DMS 273 (cell line): ENCODE measurements around the gene NEMP1.
"Not testable (repeated sequence)": the region's sequence is repeated elsewhere in the genome, so short reads cannot be mapped to it uniquely, and the experiment has no call there.

Experiments
- DNase-seq: peaks from one replicate; lab custom pipeline; 2025; ENCODE audit not compliant: unreplicated experiment; lab: John Stamatoyannopoulos, UW

NEMP1 gene

DNA sequence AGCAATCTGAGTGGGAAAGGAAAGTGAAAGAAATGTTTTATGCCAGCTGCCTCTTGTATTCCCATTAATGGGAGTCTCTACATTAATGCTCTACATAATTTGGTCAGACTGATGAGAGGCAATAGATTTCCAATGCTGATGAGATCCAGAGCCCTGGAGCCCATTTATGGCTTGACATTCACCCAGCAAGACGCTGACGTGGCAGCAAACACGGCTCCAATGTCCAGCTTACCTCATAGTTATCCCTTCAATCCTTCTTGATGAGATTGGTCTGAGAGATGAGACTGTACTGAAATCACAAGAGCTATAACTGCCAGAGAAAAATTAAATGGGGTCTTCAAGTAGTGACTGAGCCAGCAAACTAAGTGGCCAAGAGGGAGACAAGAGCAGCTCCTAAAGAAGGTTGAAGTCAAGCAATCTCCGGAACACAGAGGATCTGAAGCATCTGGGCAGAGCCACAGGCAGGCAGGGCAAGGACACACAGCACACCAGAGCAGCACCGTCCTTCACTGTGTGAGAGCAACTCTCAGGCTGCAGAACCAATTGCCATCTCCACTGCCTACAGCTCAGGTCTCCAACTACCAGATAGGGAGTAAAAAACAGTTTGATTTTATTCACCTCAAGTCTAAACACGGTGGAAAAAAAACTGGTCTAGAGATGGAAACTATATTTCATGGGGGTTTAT is 21.4 kb downstream of the NEMP1 start:
- no peak for DNase-seq

DNA sequence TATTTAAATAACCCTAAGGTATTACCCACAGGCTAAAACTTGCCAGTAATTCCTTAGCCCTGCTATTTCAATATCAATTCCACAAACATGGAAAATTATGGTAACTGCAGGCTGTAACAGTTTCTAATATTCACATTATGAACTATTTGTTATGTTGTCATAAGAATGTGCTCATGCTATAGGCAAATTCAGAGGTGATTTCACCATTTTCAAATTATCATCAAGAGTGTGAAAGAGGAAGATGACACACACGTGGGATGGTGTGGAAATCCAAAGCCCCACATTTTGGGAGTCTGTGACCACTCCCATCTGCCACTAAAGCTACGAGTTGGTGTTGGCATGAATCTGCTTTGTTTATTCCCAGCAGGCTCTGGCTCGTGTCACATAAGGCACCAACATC is 22.8 kb downstream of the NEMP1 start:
- DNase-seq, result no peak

DNA sequence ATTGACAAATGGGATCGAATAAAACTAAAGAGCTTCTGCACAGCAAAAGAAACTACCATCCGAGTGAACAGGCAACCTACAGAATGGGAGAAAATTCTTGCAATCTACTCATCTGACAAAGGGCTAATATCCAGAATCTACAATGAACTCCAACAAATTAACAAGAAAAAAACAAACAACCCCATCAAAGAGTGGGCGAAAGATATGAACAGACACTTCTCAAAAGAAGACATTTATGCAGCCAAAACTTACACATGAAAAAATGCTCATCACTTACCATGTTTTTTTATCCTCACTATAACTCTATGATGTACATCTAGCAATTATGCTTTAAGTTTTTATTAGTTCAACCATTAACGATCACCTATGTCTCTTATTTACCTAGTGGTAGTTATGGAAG is 24.7 kb downstream of the NEMP1 start:
- not testable (repeated sequence) for DNase-seq

DNA sequence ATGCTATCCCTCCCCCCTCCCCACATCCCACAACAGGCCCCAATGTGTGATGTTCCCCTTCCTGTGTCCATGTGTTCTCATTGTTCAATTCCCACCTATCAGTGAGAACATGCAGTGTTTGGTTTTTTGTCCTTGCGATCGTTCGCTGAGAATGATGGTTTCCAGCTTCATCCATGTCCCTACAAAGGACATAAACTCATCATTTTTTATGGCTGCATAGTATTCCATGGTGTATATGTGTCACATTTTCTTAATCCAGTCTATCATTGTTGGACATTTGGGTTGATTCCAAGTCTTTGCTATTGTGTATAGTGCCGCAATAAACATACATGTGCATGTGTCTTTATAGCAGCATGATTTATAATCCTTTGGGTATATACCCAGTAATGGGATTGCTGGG is 25.4 kb downstream of the NEMP1 start:
- not testable (repeated sequence) for DNase-seq

DNA sequence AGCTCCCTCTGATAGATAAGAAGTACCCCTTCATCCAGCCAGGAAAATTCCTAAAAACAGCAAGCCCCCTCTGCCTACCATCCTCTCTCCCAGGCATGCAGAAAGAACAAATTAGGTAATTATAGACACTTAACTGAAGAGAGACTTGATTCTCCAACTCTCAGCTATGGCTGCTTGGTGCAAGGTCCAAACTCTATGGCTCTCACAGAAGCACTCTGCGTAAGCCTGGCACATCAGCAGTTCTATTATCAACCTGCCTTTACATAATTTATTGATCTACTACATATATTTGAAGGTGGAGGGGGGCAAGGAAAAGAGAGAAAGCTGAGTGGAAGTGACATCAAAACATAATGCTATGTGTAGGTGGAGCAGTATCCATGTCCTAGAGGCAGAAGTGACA is 27.6 kb downstream of the NEMP1 start:
- DNase-seq, result no peak

DNA sequence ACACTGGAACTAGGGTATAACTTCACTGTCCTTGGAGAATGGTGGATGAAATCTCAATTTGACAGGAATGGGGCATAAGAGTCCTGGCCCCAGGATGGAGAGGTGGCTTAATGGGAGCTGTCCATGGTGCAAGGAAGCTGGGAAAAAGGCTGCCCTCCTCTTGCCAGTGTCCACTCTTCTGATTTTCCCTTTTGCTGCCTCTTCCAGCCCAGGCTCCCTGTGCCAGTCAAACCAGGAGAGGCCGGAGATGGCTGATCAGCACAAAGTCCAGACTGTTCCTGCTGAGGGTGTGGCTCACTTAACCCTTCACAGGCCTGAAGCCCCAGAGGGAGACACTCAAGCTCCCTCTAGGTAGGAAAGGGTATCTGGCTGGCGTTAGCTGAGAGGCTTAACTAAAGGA is 28.7 kb downstream of the NEMP1 start, which contains the start of gene MYO1A:
MYO1A (minus strand) TSS at position 240 of the 400 bp plus-strand sequence. CDS start 1,806 bp downstream, outside the sequence.
- DNase-seq, result no peak

DNA sequence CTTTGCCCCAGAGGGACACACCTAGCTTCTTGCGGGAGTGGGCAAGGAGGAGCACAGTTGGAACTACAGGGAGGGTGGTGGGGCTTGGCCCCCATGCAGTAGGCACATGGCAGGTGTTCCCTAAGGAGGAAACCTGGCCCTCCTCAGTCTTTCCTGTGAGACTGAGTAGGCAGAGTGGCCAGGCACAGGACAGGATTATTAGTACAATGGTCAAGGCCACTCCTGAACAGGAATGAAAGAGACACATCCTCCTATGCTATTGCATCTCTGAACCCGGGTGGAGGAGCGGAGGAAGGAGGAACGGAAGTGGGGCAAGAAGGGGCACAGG is 29.5 kb downstream of the NEMP1 start:
- no peak for DNase-seq

DNA sequence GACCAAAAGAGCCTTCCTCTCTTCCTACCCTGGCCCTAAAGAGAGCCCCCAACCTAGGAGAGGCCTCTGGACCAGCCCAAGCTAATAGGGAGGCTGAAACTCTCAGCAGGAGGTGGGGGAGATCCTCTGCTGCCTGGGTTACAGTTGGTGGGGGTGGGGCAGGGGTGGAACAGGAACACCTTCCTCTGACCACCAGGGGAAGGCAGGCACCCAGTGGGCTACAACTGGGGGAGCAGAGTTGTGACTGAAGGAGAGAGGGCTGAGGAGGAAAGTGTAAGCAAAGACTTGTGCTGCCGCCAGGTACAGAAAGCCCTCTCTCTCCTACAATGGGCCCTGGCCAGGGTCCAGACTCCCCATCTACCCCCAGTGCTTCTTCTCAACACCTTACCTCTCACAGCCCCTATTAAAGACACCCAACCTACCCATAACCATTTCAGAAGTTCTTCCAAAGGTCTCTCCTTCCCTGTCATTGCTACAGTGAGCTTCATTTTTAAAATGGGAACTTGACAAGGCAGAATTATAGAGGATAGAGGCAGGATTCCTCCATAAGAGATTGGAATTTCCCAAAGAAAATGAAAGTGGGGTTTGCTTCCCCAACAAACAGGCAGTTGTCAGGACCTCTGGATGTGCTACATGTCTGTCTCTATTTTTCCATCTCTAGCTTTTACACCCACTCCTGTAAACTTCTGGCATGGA is 30.0 kb downstream of the NEMP1 start:
- DNase-seq, result no peak

DNA sequence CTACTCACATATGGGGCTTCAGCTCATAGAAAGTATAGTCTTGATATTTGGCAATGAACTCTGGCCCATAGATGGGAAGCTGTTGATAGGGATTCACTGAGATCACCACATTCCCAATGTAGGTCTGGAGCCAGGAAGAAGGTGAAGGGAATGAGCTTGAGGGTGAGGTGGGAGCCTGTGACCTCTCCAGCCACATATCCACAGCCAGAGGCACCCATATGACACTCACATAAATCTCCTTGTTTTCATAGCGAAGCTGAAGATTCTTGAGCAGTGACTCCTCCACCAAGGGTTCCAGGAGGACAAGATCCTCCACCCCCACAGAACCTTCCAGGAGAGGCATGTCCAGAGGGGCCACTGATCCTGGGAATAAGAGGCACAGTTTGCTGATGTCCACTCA is 30.6 kb downstream of the NEMP1 start:
- DNase-seq, result no peak

DNA sequence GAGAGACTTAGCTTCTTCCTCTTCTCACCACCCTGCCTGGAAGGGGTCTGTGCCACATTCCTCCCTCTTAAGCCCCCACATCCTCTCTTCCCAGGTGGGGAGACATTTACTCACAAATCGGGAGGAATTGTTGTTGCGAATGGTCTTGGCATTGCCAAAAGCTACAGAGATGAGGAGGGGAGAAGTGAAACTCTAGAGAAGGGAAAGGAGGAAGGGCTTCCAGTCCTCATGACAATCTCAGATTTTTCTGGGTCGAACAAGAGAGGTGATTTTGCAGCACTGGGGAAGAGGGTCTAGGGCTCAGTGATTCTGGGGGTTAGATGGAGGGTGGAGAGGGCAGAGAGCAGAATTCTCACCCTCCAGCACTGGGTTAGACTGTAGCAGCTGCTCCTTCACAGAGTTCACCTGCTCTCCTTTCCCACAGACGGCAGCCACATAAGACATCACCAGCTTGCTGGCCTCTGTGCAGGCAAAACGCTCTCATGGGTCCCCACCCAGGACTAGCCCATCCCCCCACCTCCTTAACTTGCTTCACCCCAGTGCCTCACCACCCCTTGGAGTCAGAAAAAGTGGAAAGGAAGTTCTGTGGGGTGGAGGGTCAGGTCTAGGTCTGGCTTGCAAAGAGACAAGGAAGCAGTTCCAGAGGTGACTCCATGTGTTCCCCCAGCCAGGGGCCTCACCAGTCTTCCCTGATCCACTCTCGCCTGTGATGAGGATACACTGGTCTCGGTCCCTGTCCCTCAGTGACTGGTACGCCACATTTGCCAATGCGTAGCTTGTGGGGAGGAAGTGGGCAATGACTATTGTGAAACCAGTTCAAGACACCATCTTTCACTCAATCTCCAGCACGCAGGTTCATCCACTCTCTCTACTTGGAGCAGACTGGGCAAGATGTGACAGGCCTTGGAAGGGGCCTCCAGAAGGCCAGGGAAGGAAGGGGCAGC is 31.4 kb downstream of the NEMP1 start:
- DNase-seq, result no peak

DNA sequence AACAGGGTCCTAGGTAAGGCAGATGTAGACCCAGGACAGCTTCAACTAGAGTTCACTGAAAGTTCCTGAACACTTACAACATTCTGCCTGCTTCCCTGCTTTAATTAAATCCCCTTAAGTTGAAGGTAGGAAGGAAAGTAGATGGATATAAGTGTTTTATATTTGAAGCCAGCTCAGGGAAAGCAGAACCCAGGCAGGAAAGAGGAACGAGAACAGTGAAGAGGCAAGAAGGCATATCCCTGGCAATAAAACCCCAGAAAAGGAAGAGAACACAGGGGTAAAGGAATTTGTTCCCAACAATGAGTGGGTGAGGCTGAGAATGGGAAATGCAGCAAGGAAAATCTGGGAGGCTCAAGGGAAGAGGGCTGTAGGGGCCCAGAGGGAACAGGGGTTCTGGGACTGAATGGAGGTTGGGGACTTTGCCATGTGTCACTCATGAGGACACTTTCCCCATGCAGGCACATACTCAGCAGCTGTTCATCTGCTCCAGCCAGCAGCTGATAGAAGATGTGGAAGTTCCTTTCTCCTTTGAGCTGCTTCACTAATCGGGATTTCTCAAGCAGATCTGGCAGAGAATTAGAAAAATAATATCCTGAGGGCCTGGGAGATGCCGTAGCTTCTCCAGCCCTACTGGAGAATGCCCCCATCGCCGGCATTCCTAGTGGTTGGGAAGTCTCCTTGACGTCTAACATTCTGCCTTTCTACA is 32.4 kb downstream of the NEMP1 start:
- DNase-seq, result no peak

DNA sequence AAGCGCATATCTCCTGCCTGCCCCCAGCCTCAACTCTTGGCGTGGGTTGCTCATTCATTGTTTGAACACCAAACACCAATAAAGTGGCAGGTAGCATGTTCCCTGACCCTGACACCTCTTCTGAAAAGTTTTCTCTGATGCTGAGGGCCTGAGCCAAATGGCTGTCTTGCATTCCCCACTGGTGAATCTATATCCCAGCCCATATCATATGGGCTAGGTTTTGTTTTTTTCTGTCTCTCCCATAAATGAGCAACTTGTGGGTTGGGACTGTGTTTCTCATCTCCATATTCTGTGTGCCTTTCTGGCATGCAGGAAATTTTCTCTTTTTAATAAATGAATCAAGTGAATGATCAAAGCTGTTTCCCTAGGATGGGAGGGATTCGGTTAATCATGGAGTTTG is 33.7 kb downstream of the NEMP1 start:
- DNase-seq, result no peak

DNA sequence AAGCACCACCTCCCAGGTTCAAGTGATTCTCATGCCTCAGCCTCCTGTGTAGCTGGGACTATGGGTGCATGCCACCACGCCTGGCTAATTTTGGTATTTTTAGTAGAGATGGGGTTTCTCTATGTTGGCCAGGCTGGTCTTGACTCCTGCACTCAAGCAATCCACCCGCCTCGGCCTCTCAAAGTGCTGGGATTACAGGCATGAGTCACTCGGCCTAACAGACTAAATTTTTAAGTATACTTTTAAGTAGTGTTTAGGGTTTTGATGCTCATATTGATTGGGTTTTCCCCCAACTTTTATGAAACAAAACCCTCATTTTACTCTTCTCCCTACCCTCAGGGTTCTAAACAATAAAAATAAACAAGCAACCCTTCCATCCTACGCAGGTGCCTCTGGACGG is 34.1 kb downstream of the NEMP1 start:
- DNase-seq, result no peak

DNA sequence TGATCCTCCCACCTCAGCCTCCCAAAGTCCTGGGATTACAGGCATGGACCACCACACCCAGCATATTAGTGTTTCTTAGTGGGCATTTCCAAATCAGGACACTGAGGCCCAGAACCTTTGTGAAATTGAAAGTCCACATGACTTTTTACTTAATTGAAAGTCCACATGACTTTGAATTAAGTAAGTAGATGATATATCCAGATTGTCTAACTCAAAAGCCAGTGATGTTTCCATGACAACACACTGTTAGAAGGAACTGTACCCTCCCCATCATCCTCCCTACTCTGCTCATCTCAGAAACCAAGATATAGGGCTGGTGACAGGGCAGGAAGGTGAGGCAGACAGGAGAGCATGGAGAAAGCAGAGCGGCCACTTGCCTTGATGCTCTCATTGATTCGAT is 35.9 kb downstream of the NEMP1 start:
- DNase-seq, result no peak

DNA sequence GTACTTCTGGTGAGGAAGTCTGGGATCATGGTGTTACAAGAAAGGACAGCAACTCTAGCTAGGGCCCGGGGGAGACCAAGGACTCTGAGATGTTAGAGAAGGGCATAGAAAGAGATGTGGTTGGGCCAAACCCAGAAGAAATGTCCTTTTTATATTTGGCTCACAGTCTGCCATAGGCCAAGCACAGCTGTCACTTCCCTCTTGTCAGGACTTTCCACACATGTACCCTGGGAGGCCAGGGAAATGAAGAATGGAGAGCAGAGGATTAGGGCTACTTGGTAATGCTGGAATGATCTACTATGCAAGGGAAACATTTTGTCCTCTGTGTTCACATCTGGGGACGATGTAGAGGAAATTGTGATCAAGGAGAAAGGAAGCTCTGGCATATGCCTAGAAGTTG is 37.8 kb downstream of the NEMP1 start:
- no peak for DNase-seq

DNA sequence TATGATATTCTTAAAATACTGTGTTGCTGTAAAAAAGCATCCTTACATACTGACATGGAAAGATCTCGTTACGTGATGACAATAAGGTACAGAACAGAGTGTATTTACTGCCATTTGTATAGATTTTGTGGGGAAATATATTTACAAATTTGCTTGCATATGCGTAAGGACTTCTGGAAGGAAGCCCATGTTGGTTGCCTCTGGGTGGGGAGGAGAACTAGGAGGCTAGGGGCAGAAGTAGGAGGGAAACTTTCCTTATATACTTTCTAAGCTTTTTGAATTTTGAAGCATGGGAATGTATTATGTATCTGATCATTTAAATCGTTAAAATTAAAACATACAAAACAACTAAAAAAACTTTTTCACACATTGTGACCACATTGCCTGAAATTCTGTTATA is 38.4 kb downstream of the NEMP1 start:
- DNase-seq, result no peak

DNA sequence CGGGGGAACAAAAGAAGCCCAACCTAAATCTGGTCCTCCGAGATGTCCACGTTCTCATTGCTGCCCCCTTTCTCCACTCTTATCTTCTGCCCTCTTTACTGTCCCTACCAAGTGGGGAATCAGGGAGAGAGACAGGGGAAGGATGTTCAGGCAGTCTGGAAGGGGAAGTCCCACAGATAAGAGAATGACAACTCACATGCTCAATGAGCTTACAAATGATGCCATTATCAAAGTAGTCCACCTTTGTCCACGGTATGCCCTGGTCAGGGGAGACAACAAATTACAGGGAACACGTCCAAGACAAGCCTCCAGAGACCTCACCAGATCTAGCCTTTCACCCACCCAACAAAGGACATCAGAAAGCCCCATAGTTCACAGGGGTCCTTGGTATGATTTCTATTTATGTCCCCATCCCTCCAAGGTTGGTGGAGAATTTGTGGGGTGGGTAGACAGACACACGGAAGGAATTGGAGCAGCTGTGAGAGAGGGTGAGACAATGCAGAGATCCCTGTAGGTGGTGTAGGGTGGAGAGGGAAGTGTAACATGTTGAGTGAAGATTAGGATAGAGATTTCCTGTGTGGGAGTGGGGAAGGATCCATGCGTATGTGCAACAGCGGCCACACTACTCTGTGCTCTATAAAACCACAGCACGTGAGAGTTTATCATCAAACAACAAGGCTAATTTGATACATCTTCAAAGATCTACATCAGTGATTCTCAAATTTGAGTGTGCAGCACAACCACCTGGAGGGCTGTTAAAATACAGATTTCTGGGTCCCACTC is 39.4 kb downstream of the NEMP1 start:
- DNase-seq, result no peak

DNA sequence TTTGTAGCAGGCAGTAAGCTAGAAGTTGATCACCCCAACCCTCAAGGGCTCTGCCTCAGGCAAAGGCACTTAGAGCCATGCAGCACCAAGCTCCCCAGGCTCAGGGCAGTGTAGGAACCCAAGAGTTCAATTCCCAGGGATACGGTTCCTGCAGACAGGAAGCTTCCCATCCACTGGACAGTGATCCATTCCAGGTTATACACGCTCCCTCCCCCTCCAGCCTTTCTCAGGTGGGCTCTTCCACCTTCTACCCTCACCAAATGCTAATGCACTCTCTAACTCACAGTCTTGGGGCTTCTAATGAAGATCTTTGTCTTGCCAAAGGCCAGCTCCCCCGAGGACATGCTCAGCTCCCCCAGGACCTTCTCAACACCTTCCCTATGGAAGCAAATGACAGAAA is 41.3 kb downstream of the NEMP1 start:
- no peak for DNase-seq

DNA sequence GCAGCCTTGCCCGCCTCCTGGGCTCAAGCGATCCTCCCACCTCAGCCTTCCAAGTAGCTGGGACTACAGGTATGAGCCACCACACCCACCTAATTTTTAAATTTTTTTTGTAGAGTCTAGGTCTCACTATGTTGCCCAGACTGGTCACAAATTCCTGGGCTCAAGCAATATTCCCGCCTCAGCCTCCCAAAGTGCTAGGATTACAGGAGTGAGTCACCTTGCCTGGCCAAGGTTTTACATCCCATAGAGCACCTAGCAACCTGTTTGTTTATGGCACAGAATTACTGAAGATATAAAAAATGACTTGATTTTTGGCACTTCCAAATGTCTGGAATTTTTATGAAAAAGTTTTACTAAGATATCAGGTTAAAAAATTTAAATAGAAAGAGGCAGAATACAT is 45.2 kb downstream of the NEMP1 start:
- DNase-seq, result no peak

DNA sequence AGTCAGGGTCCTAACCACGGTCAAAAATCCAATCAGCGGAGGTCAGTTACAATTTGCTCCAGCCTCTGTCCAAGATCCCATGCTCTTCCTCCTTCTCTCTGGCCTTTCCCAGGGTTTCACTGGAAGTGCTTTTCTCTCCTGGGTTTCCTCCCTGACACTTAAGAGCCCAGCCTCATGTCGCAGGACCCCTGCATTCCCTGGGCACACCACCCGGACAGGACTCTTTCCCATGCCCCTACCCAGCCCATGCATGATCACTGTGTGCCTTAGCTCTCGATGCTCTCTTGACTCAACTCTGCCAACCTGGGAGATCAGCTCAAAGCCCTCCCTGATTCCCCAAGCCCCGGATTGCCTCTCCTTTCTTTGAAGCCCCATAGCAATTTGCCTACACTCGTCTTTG is 46.8 kb downstream of the NEMP1 start:
- no peak for DNase-seq
